HepG2 (cell line): ENCODE measurements around the gene STAM. TPM values are rescaled to one million over a fixed set of nuclear protein-coding genes. Genes with fewer than 3 reads are reported as not detected.
A peak's percentile ranks its signal among the peaks of the same experiment; 100 is the strongest.

ENCODE experiments used
- ARNT ChIP-seq: fragments of 450-650 bp; IDR thresholded peaks from 2 replicates; pipeline ENCODE4 v1.6.1; 2017
- ASH2L ChIP-seq: fragments of 300-600, 200-600 bp; sonication (generic); IDR thresholded peaks from 2 replicates; pipeline ENCODE4 v1.7.0; 2017; ENCODE audit warnings: low read depth, mild to moderate bottlenecking, moderate library complexity, mixed read lengths, low read length; ENCODE audit not compliant: insufficient read length
- ETV5 ChIP-seq: IDR thresholded peaks from 2 replicates; pipeline ENCODE4 v1.6.1; 2018; ENCODE audit warnings: missing biosample characterization, missing genetic modification reagents, inconsistent platforms, borderline replicate concordance
- KMT2A ChIP-seq: sonication (generic); formaldehyde crosslinking; IDR thresholded peaks from 2 replicates; pipeline ENCODE4 v1.4.0; 2020; ENCODE audit warnings: missing genetic modification reagents
- PITX1 ChIP-seq: sonication (generic); formaldehyde crosslinking; IDR thresholded peaks from 2 replicates; pipeline ENCODE4 v1.5.1; 2020; ENCODE audit warnings: mild to moderate bottlenecking, missing genetic modification reagents
- RBM22 ChIP-seq: fragments of 200-400 bp; formaldehyde crosslinking; optimal IDR thresholded peaks from 2 replicates; pipeline ENCODE3; 2017; ENCODE audit warnings: mild to moderate bottlenecking, low read length, moderate library complexity
- RFX5 ChIP-seq: IDR thresholded peaks from 2 replicates; pipeline ENCODE4 v1.6.1; 2011; ENCODE audit warnings: low read depth, low read length, improper control_type of control experiment
- RFXAP ChIP-seq: sonication (generic); formaldehyde crosslinking; IDR thresholded peaks from 2 replicates; pipeline ENCODE4 v1.4.0; 2020; ENCODE audit warnings: missing genetic modification reagents, borderline replicate concordance
- SNAI1 ChIP-seq: sonication (generic); formaldehyde crosslinking; IDR thresholded peaks from 2 replicates; pipeline ENCODE4 v1.5.0; 2020; ENCODE audit warnings: mild to moderate bottlenecking, missing genetic modification reagents, borderline replicate concordance
- TEAD2 ChIP-seq: sonication (generic); formaldehyde crosslinking; IDR thresholded peaks from 2 replicates; pipeline ENCODE4 v1.9.0; 2021; ENCODE audit warnings: missing genetic modification reagents
- ZBTB14 ChIP-seq: sonication (generic); formaldehyde crosslinking; IDR thresholded peaks from 2 replicates; pipeline ENCODE4 v1.4.0; 2020; ENCODE audit warnings: missing genetic modification reagents
- ZBTB3 ChIP-seq: sonication (generic); formaldehyde crosslinking; IDR thresholded peaks from 2 replicates; pipeline ENCODE4 v1.4.0; 2020; ENCODE audit warnings: low read depth, mild to moderate bottlenecking, moderate library complexity, missing genetic modification reagents, borderline replicate concordance
- ZFY ChIP-seq: sonication (generic); formaldehyde crosslinking; IDR thresholded peaks from 2 replicates; pipeline ENCODE4 v1.4.0; 2020; ENCODE audit warnings: missing genetic modification reagents
- ZMYM4 ChIP-seq: sonication (generic); formaldehyde crosslinking; IDR thresholded peaks from 2 replicates; pipeline ENCODE4 v1.8.1; 2023; ENCODE audit warnings: mild to moderate bottlenecking, missing genetic modification reagents
- ZNF644 ChIP-seq: IDR thresholded peaks from 2 replicates; pipeline ENCODE4 v1.6.1; 2016; ENCODE audit warnings: low read depth
- ZNF816 ChIP-seq: sonication (generic); formaldehyde crosslinking; IDR thresholded peaks from 2 replicates; pipeline ENCODE4 v1.8.0; 2022; ENCODE audit warnings: missing genetic modification reagents, mild to moderate bottlenecking, borderline replicate concordance
- ZXDC ChIP-seq: sonication (generic); formaldehyde crosslinking; IDR thresholded peaks from 2 replicates; pipeline ENCODE4 v1.5.0; 2020; ENCODE audit warnings: mild to moderate bottlenecking, missing genetic modification reagents
- polyA plus RNA-seq, 8 experiments: library from polyadenylated mRNA; depleted of rRNA in 3 of 8; stranded (reverse) in 7 of 8; unstranded in 1 of 8; fragments of >200 nt; fragmentation: Illumina TruSeq in 4 of 8; extraction: Trizol in 4 of 8; gene quantifications; 2 replicates each; pipeline versions ENCODE4 v1.2.1 to v1.2.3, GENCODE V29; 2011 to 2016; ENCODE audit warnings: low read depth in 4 of 8, missing spikeins in 1 of 8, mixed read lengths in 1 of 8; ENCODE audit not compliant: insufficient read depth in 1 of 8
- total RNA-seq, 5 experiments: library from RNA; depleted of rRNA; stranded (reverse); fragments of >200 nt; fragmentation: Illumina TruSeq; extraction: Trizol; gene quantifications; 2 replicates each; pipeline ENCODE4 v1.2.3, GENCODE V29; 2016; ENCODE audit warnings: low read depth in 1 of 5
- TF ChIP-seq, protein P1 (sequence below), 2 experiments: sonication (generic) in 1 of 2; formaldehyde crosslinking in 1 of 2; IDR thresholded peaks; 2 replicates each; pipeline versions ENCODE4 v1.6.1 to v1.9.0; 2014 to 2022; ENCODE audit warnings: antibody characterized with exemption in 1 of 2, borderline replicate concordance in 1 of 2, inconsistent platforms in 1 of 2, low read depth in 1 of 2, missing genetic modification reagents in 1 of 2

Gene STAM
- total and polyA plus RNA-seq, 2 of the 13 experiments (the other 11 are each of a cell fraction or from before 2014, with no cell fraction given), result 19.5 to 25.1 TPM

DNA sequence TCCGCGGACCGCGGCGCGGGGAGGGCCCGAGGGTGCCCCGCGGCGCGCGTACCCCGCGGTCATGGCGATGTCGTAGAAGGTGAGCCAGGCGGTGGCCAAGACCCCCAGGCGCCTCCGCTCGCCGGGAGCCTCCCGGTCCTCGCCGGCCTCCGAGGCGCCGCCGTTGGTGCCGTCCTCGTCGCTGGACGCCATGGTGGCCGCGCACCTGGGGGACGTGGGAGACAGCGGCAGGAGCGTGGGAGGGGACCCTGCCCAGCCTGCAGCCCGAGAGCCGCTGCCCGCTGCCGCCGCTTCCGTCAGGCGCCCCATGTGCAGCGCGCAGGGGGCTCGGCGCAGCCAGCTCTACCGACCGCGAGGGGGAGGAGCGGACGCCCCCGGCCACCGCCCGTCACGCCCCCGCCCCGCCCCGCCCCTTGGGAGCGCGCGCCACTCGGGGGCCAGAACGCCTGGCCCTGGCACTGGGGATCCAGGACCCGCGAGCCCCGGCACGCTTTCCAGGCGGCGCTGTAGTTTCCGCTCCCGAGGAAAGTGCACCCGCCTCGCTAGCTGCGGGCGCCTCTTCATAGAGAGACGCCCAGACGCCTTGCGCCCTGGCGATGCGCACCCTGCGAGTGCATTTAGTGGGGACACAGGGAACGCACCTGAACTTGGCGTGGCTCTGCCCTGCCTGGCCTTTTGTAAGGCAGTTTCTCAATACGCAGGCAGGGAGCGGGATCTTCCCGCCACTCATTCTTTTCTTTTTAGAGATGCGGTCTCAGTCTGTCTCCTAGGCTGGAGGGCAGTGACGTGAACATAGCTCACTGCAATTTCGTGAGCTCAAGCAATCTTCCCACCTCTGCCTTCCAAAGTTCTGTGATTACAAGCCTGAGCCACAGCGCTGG lies 26.7 kb upstream of the STAM start, which contains the start of gene HACD1 (continued):
- TF ChIP-seq, protein P1, sequence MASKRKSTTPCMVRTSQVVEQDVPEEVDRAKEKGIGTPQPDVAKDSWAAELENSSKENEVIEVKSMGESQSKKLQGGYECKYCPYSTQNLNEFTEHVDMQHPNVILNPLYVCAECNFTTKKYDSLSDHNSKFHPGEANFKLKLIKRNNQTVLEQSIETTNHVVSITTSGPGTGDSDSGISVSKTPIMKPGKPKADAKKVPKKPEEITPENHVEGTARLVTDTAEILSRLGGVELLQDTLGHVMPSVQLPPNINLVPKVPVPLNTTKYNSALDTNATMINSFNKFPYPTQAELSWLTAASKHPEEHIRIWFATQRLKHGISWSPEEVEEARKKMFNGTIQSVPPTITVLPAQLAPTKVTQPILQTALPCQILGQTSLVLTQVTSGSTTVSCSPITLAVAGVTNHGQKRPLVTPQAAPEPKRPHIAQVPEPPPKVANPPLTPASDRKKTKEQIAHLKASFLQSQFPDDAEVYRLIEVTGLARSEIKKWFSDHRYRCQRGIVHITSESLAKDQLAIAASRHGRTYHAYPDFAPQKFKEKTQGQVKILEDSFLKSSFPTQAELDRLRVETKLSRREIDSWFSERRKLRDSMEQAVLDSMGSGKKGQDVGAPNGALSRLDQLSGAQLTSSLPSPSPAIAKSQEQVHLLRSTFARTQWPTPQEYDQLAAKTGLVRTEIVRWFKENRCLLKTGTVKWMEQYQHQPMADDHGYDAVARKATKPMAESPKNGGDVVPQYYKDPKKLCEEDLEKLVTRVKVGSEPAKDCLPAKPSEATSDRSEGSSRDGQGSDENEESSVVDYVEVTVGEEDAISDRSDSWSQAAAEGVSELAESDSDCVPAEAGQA (IDR thresholded peaks at IDR 0.05; ENCODE audit: low read depth), result peak; percentile 19; the same call in 1 of the 2 replicates
- TF ChIP-seq, protein P1 (CRISPR knock-in tag; IDR thresholded peaks at IDR 0.05; ENCODE audit: borderline replicate concordance), result no peak
- 0 out of 2 replicates have a peak, but pooled peaks have one; percentile 40 for TF ChIP-seq RFXAP (CRISPR knock-in tag)
- 0 out of 2 replicates have a peak, but pooled peaks have one; percentile 41 for TF ChIP-seq SNAI1 (CRISPR knock-in tag)
- no peak for TF ChIP-seq ZNF644 (CRISPR knock-in tag)
- TF ChIP-seq ZMYM4 (CRISPR knock-in tag), result peak; percentile 77
- peak; percentile 40; the same call in 1 of the 2 replicates for TF ChIP-seq PITX1 (CRISPR knock-in tag)
- no peak for TF ChIP-seq KMT2A
- no peak for TF ChIP-seq ZNF816
- peak; percentile 77 for TF ChIP-seq ETV5 (CRISPR knock-in tag)
- TF ChIP-seq ZXDC, result no peak
- TF ChIP-seq RBM22, result no peak
- no peak for TF ChIP-seq ZBTB3 (CRISPR knock-in tag)
- peak; percentile 65 for TF ChIP-seq ZBTB14 (CRISPR knock-in tag)
- no peak for TF ChIP-seq TEAD2 (CRISPR knock-in tag)
- peak; percentile 82 for TF ChIP-seq ASH2L
- TF ChIP-seq ARNT, result no peak
- TF ChIP-seq RFX5, result 0 out of 2 replicates have a peak, but pooled peaks have one; percentile 15
- TF ChIP-seq ZFY (CRISPR knock-in tag), result peak; percentile 78
